ENCODE data around the gene FBXW2.

Gene FBXW2

GRCh38 chr9:120832807-120833206 lies 39.6 kb upstream of the FBXW2 start:
- no peak for TF ChIP-seq CTCF (IDR thresholded peaks at IDR 0.05; ENCODE audit: low read depth, low read length)
- Histone ChIP-seq H3K36me3 (no peaks in the 10 kb centered on the region), H3K4me3 (ENCODE audit: low read depth, low read length) (no peak overlapping the region), H3K27ac (no peak overlapping the region), H3K27me3 (ENCODE audit: insufficient read depth, low read depth, severe bottlenecking) (no peaks in the 10 kb centered on the region), H3K9me3 (ENCODE audit: severe bottlenecking) (no peaks in the 10 kb centered on the region)
- DNase-seq = no peak

- H3K27me3 ChIP-seq (ENCODE audit: insufficient read depth, low read depth, severe bottlenecking) = no peaks in the 10 kb centered on the region
- no peak for DNase-seq
- no peak overlapping the region for H3K4me3 ChIP-seq (ENCODE audit: low read depth, low read length)
- TF ChIP-seq CTCF (IDR thresholded peaks at IDR 0.05; ENCODE audit: low read depth, low read length) = no peak
- no peaks in the 10 kb centered on the region for H3K9me3 ChIP-seq (ENCODE audit: severe bottlenecking)
- H3K27ac ChIP-seq = no peak overlapping the region
- H3K36me3 ChIP-seq = no peaks in the 10 kb centered on the region
These were observed 37.6 kb upstream of the FBXW2 start for GRCh38 chr9:120830865-120831264.

- Histone ChIP-seq H3K36me3 (no peaks in the 10 kb centered on the region), H3K4me3 (ENCODE audit: low read depth, low read length) (no peak overlapping the region), H3K9me3 (ENCODE audit: severe bottlenecking) (no peaks in the 10 kb centered on the region), H3K27me3 (ENCODE audit: insufficient read depth, low read depth, severe bottlenecking) (no peaks in the 10 kb centered on the region), H3K27ac (no peak overlapping the region)
- TF ChIP-seq CTCF (IDR thresholded peaks at IDR 0.05; ENCODE audit: low read depth, low read length) = no peak
- no peak for DNase-seq
These were observed 36.9 kb upstream of the FBXW2 start for GRCh38 chr9:120830151-120830550.

- H3K27me3 ChIP-seq (ENCODE audit: insufficient read depth, low read depth, severe bottlenecking) = no peaks in the 10 kb centered on the region
- H3K4me3 ChIP-seq (ENCODE audit: low read depth, low read length) = no peak overlapping the region
- no peaks in the 10 kb centered on the region for H3K36me3 ChIP-seq
- H3K9me3 ChIP-seq (ENCODE audit: severe bottlenecking) = no peaks in the 10 kb centered on the region
- H3K27ac ChIP-seq = no peak overlapping the region
- DNase-seq = no peak
- TF ChIP-seq CTCF (IDR thresholded peaks at IDR 0.05; ENCODE audit: low read depth, low read length) = no peak
These were observed 36.4 kb upstream of the FBXW2 start for GRCh38 chr9:120829650-120830049.

- no peak for TF ChIP-seq CTCF (IDR thresholded peaks at IDR 0.05; ENCODE audit: low read depth, low read length)
- no peak overlapping the region for H3K27ac ChIP-seq
- H3K9me3 ChIP-seq (ENCODE audit: severe bottlenecking) = no peaks in the 10 kb centered on the region
- no peaks in the 10 kb centered on the region for H3K36me3 ChIP-seq
- H3K27me3 ChIP-seq (ENCODE audit: insufficient read depth, low read depth, severe bottlenecking) = no peaks in the 10 kb centered on the region
- no peak for DNase-seq
- H3K4me3 ChIP-seq (ENCODE audit: low read depth, low read length) = no peak overlapping the region
These were observed 26.9 kb upstream of the FBXW2 start for GRCh38 chr9:120820095-120820494.

GRCh38 chr9:120818595-120818994 lies 25.4 kb upstream of the FBXW2 start:
- Histone ChIP-seq H3K4me3 (ENCODE audit: low read depth, low read length) (no peak overlapping the region), H3K27me3 (ENCODE audit: insufficient read depth, low read depth, severe bottlenecking) (no peaks in the 10 kb centered on the region), H3K36me3 (no peaks in the 10 kb centered on the region), H3K9me3 (ENCODE audit: severe bottlenecking) (no peaks in the 10 kb centered on the region), H3K27ac (no peak overlapping the region)
- no peak for TF ChIP-seq CTCF (IDR thresholded peaks at IDR 0.05; ENCODE audit: low read depth, low read length)
- DNase-seq = no peak

All from WERI-Rb-1 (cell line).